B cell (primary cell): ENCODE measurements around the gene NCK1. TPM values are rescaled to one million over a fixed set of nuclear protein-coding genes. Genes with fewer than 3 reads are reported as not detected.

ENCODE experiments used
- ATAC-seq: fragments of 200-7000 bp; cut with Tn5 transposase; one replicate; pipeline ENCODE4 v1.10.0; 2021; ENCODE audit warnings: low read depth, mild to moderate bottlenecking, moderate number of reproducible peaks, moderate library complexity
- CTCF ChIA-PET: fragments of 350-600 bp; sonication (Branson Sonifier 250); formaldehyde crosslinking; loops from one replicate; lab custom pipeline; 2021; ENCODE audit warnings: antibody characterized with exemption, inconsistent platforms; lab: Charles Lee
- POLR2A ChIA-PET: fragments of 350-600 bp; sonication (Branson Sonifier 250); formaldehyde crosslinking; loops from one replicate; lab custom pipeline; 2021; ENCODE audit warnings: antibody characterized with exemption; lab: Charles Lee
- DNase-seq: peaks from one replicate; pipeline ENCODE4 v3.0.0; 2013
- H2AFZ ChIP-seq: 2 replicates; pipeline ENCODE4 v1.6.1; 2012; ENCODE audit warnings: mild to moderate bottlenecking, low read depth, low read length; ENCODE audit not compliant: insufficient read depth, poor library complexity, severe bottlenecking
- H3K27ac ChIP-seq, 2 donors: 1 replicate in 1 of 2; 2 replicates in 1 of 2; pipeline ENCODE4 v1.5.1; 2012 to 2013; ENCODE audit warnings: low read length in 2 of 2, mild to moderate bottlenecking in 2 of 2, moderate library complexity in 1 of 2
- H3K27me3 ChIP-seq, 4 experiments: fragments of 200-600 bp in 1 of 4; sonication (generic) in 1 of 4; replicated peaks in 1 of 4; 1 replicate in 2 of 4; 2 replicates in 2 of 4; pipeline versions ENCODE4 v1.6.1 to v1.7.0; 2013 to 2016; ENCODE audit warnings: low read length in 3 of 4, mild to moderate bottlenecking in 2 of 4, mixed read lengths in 1 of 4, moderate library complexity in 1 of 4; ENCODE audit not compliant: insufficient read depth in 4 of 4, control insufficient read depth in 3 of 4; ENCODE audit errors: control extremely low read depth in 1 of 4
- H3K36me3 ChIP-seq, 2 experiments: replicated peaks in 1 of 2; 1 replicate in 1 of 2; 2 replicates in 1 of 2; pipeline versions ENCODE4 v1.6.1 to v1.7.1; 2013; ENCODE audit warnings: low read length in 1 of 2; ENCODE audit not compliant: insufficient read depth in 2 of 2, control insufficient read depth in 1 of 2; ENCODE audit errors: control extremely low read depth in 1 of 2, extremely low read depth in 1 of 2
- H3K4me1 ChIP-seq, 2 donors: fragments of 200-600 bp in 1 of 2; sonication (generic) in 1 of 2; 1 replicate in 1 of 2; 2 replicates in 1 of 2; pipeline versions ENCODE4 v1.5.1 to v1.6.1; 2013 to 2017; ENCODE audit warnings: low read length in 2 of 2; ENCODE audit not compliant: control insufficient read depth in 2 of 2, insufficient read depth in 2 of 2
- H3K4me2 ChIP-seq: replicated peaks from 2 replicates; pipeline ENCODE3; 2012; ENCODE audit warnings: mild to moderate bottlenecking, low read depth, low read length; ENCODE audit not compliant: poor library complexity, severe bottlenecking
- H3K4me3 ChIP-seq, 5 experiments: fragments of 200-600 bp in 1 of 5; sonication (generic) in 1 of 5; 1 replicate in 3 of 5; 2 replicates in 2 of 5; pipeline versions ENCODE4 v1.5.1 to v1.7.0; 2011 to 2016; ENCODE audit warnings: low read length in 4 of 5, mild to moderate bottlenecking in 4 of 5, low read depth in 2 of 5, control low read depth in 1 of 5, moderate library complexity in 1 of 5; ENCODE audit not compliant: insufficient read depth in 1 of 5; ENCODE audit errors: control extremely low read depth in 1 of 5, extremely low read depth in 1 of 5
- H3K79me2 ChIP-seq: fragments of 200-600 bp; sonication (generic); one replicate; pipeline ENCODE4 v1.6.0; 2016; ENCODE audit warnings: low read length; ENCODE audit not compliant: control insufficient read depth, insufficient read depth
- H3K9ac ChIP-seq: fragments of 200-600 bp; sonication (generic); 2 replicates; pipeline ENCODE4 v1.6.1; 2017; ENCODE audit warnings: mild to moderate bottlenecking, low read length, moderate library complexity
- H3K9me3 ChIP-seq, 3 donors: one replicate each; pipeline versions ENCODE4 v1.6.1 to v1.7.1; 2013; ENCODE audit warnings: low read length in 2 of 3; ENCODE audit not compliant: control insufficient read depth in 2 of 3, insufficient read depth in 1 of 3; ENCODE audit errors: control extremely low read depth in 1 of 3
- H4K20me1 ChIP-seq: 2 replicates; pipeline ENCODE4 v1.6.0; 2012; ENCODE audit warnings: mild to moderate bottlenecking, low read length; ENCODE audit not compliant: insufficient read depth, control insufficient read depth, poor library complexity, severe bottlenecking
- H3K27ac Mint-ChIP-seq: one replicate; pipeline ENCODE4 v1.8.0; 2021; ENCODE audit warnings: mixed read lengths
- H3K27me3 Mint-ChIP-seq: one replicate; pipeline ENCODE4 v1.8.0; 2021; ENCODE audit warnings: mixed read lengths
- H3K4me1 Mint-ChIP-seq: one replicate; pipeline ENCODE4 v1.8.0; 2021; ENCODE audit warnings: mixed read lengths
- H3K4me3 Mint-ChIP-seq: one replicate; pipeline ENCODE4 v1.8.0; 2021; ENCODE audit warnings: mixed read lengths
- H3K9me3 Mint-ChIP-seq: one replicate; pipeline ENCODE4 v1.8.0; 2022; ENCODE audit warnings: mixed read lengths; ENCODE audit not compliant: insufficient read depth
- EZH2 ChIP-seq: IDR thresholded peaks from 2 replicates; pipeline ENCODE4 v1.6.1; 2012; ENCODE audit warnings: borderline replicate concordance, low read depth, mild to moderate bottlenecking, moderate library complexity, low read length; ENCODE audit not compliant: insufficient read depth, poor library complexity, severe bottlenecking
- intact Hi-C: fragments of 100-400 bp; cut with micrococcal nuclease; formaldehyde crosslinking; loops from one replicate; pipeline ENCODE4 v1.10.0; 2022
- polyA plus RNA-seq: library from polyadenylated mRNA; depleted of rRNA; stranded (reverse); fragments of >200 nt; gene quantifications from 2 replicates; pipeline ENCODE4 v1.2.3, GENCODE V29; 2012
- total RNA-seq, 2 donors: library from RNA; stranded (reverse); fragments of 120-200 nt in 1 of 2; gene quantifications; 1 replicate in 1 of 2; 2 replicates in 1 of 2; pipeline versions ENCODE4 v1.2.3 to v1.2.4, GENCODE V29; 2013 to 2022
- TF ChIP-seq, protein P1 (sequence below): fragments of 200-600 bp; IDR thresholded peaks from one replicate; pipeline ENCODE4 v1.8.0; 2022; ENCODE audit warnings: antibody characterized with exemption, mild to moderate bottlenecking

The NCK1 gene
- total and polyA plus RNA-seq, 2 donors (not counting 1 experiment from before 2014, with no cell fraction given): 12.6 to 32.4 TPM

DNA sequence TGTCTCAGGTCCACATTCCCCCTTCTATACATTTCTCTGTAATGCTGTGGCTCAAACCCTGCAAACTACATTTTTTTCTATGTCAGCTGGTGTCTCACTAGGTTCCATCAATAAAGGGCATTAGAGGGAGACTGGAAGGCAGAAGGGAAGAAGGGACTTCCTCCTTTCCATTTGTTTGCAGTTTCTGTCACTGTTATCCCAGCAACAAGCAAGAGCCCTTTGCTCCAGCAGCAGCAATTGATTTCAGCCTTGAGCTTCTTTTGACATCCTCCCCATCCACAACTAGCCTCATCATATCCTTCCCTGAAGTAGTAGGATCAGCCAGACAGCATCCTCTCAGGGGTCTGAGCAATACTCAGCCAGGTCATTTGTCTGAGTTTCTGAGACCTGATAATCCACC, 5.3 kb upstream of the NCK1 start:
- TF ChIP-seq, protein P1, sequence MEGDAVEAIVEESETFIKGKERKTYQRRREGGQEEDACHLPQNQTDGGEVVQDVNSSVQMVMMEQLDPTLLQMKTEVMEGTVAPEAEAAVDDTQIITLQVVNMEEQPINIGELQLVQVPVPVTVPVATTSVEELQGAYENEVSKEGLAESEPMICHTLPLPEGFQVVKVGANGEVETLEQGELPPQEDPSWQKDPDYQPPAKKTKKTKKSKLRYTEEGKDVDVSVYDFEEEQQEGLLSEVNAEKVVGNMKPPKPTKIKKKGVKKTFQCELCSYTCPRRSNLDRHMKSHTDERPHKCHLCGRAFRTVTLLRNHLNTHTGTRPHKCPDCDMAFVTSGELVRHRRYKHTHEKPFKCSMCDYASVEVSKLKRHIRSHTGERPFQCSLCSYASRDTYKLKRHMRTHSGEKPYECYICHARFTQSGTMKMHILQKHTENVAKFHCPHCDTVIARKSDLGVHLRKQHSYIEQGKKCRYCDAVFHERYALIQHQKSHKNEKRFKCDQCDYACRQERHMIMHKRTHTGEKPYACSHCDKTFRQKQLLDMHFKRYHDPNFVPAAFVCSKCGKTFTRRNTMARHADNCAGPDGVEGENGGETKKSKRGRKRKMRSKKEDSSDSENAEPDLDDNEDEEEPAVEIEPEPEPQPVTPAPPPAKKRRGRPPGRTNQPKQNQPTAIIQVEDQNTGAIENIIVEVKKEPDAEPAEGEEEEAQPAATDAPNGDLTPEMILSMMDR: no peak
- TF ChIP-seq EZH2: no peak
- Mint-ChIP-seq H3K27ac (no peak overlapping the region), H3K9me3 (no peaks in the 10 kb centered on the region), H3K4me3 (no peak overlapping the region), H3K4me1 (peaks cover 17% of the 10 kb centered on the region), H3K27me3 (no peaks in the 10 kb centered on the region)
- no peak overlapping the region for H3K4me3 ChIP-seq
- no peaks in the 10 kb centered on the region for H3K27me3 ChIP-seq
- ChIA-PET CTCF (no interaction called here), POLR2A (no interaction called here)
- no peak overlapping the region for H3K27ac ChIP-seq
- no peak overlapping the region for H2AFZ ChIP-seq
- peaks cover 38% of the 10 kb centered on the region for H3K79me2 ChIP-seq
- no peak for ATAC-seq
- intact Hi-C loops: no loop called here
- H3K4me1 ChIP-seq: peaks cover 11 to 12% of the 10 kb centered on the region in 2 donors
- no peak for DNase-seq
- no peaks in the 10 kb centered on the region for H4K20me1 ChIP-seq
- no peak overlapping the region for H3K9ac ChIP-seq
- H3K9me3 ChIP-seq: peaks cover 0 to 4% (median 0%) of the 10 kb centered on the region in 3 donors
- H3K36me3 ChIP-seq: peaks cover 0 to 2% of the 10 kb centered on the region in 2 experiments
- no peak overlapping the region for H3K4me2 ChIP-seq

DNA sequence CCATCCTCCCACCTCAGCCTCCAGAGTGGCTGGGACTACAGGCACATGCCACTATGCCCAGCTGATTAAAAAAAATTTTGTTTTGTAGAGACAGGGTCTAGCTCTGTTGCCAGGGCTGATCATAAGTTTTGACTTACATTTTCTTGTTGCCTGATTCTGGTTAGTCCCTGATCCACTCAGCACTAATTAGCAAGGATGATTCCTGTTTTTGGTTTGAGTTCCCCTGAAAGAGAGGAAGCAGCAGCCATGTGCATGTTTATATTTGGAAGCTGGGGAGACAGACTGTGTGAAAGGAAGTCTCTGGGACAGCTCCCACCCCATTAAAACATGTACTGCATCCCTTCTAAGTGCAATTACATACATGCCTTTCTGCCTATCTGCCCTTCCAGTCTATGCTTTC, 3.6 kb upstream of the NCK1 start:
- peaks cover 28% of the 10 kb centered on the region for H3K4me1 Mint-ChIP-seq
- Histone ChIP-seq H3K27me3 (no peaks in the 10 kb centered on the region), H3K36me3 (peaks cover 0 to 2% of the 10 kb centered on the region in 2 experiments), H3K4me3 (no peak overlapping the region), H3K4me1 (peaks cover 16 to 18% of the 10 kb centered on the region in 2 donors), H2AFZ (no peak overlapping the region), H3K9me3 (peaks cover 0 to 4% (median 0%) of the 10 kb centered on the region in 3 donors), H4K20me1 (no peaks in the 10 kb centered on the region), H3K79me2 (peaks cover 49% of the 10 kb centered on the region), H3K27ac (no peak overlapping the region), H3K9ac (no peak overlapping the region), H3K4me2 (no peak overlapping the region)
- POLR2A ChIA-PET: interaction anchor here (0.6 kb wide), 1 partner anchor 99 kb away, joined by 8 read pairs; no protein-coding TSS in a partner anchor
- no peak overlapping the region for H3K4me3 Mint-ChIP-seq
- no peaks in the 10 kb centered on the region for H3K9me3 Mint-ChIP-seq
- no peak for TF ChIP-seq EZH2
- TF ChIP-seq, protein P1: no peak
- DNase-seq: no peak
- no peaks in the 10 kb centered on the region for H3K27me3 Mint-ChIP-seq
- intact Hi-C loops: no loop called here
- CTCF ChIA-PET: interaction anchor here (0.6 kb wide), 1 partner anchor 513 kb away, joined by 4 read pairs; no protein-coding TSS in a partner anchor
- ATAC-seq: no peak
- H3K27ac Mint-ChIP-seq: no peak overlapping the region
